Upper lobe of right lung (tissue), 1 donor: ENCODE results near the gene PROC. TPM values are rescaled to one million over a fixed set of nuclear protein-coding genes. Genes with fewer than 3 reads are reported as not detected.

ENCODE experiments used
- ATAC-seq: fragments of 200-7000 bp; cut with Tn5 transposase; one replicate; pipeline ENCODE4 v1.9.1; 2020; ENCODE audit warnings: mild to moderate bottlenecking, moderate library complexity
- DNase-seq: peaks from one replicate; pipeline ENCODE4 v3.0.0-alpha.2; 2020
- H3K27ac ChIP-seq: fragments of 200-600 bp; one replicate; pipeline ENCODE4 v1.8.0; 2022
- H3K27me3 ChIP-seq: fragments of 200-600 bp; one replicate; pipeline ENCODE4 v1.8.0; 2022; ENCODE audit warnings: mild to moderate bottlenecking
- H3K36me3 ChIP-seq: fragments of 200-600 bp; one replicate; pipeline ENCODE4 v1.8.0; 2022
- H3K4me1 ChIP-seq: fragments of 200-600 bp; one replicate; pipeline ENCODE4 v1.8.0; 2022
- H3K4me3 ChIP-seq: fragments of 200-600 bp; one replicate; pipeline ENCODE4 v1.8.0; 2022; ENCODE audit warnings: mild to moderate bottlenecking
- H3K9me3 ChIP-seq: fragments of 200-600 bp; one replicate; pipeline ENCODE4 v1.8.0; 2022
- intact Hi-C: fragments of 100-400 bp; cut with DNase I; formaldehyde crosslinking; loops from one replicate; pipeline ENCODE4 v1.11.0; 2022
- total RNA-seq: library from RNA; stranded (reverse); fragmentation: NEBNext Ultra II Directional; extraction: Animal tissue kit (Norgen Biotek cat#: 25700); gene quantifications from one replicate; pipeline ENCODE4 v1.2.1, GENCODE V29; 2021
- TF ChIP-seq, protein P1 (sequence below): fragments of 200-600 bp; IDR thresholded peaks from one replicate; pipeline ENCODE4 v1.8.0; 2022; ENCODE audit warnings: antibody characterized with exemption
- donor health status: DM: no; HTN: yes; CAD: no; lungs with severe emphysema.

Gene PROC
- total RNA-seq, 1 donor from 2014 or later: not detected

DNA sequence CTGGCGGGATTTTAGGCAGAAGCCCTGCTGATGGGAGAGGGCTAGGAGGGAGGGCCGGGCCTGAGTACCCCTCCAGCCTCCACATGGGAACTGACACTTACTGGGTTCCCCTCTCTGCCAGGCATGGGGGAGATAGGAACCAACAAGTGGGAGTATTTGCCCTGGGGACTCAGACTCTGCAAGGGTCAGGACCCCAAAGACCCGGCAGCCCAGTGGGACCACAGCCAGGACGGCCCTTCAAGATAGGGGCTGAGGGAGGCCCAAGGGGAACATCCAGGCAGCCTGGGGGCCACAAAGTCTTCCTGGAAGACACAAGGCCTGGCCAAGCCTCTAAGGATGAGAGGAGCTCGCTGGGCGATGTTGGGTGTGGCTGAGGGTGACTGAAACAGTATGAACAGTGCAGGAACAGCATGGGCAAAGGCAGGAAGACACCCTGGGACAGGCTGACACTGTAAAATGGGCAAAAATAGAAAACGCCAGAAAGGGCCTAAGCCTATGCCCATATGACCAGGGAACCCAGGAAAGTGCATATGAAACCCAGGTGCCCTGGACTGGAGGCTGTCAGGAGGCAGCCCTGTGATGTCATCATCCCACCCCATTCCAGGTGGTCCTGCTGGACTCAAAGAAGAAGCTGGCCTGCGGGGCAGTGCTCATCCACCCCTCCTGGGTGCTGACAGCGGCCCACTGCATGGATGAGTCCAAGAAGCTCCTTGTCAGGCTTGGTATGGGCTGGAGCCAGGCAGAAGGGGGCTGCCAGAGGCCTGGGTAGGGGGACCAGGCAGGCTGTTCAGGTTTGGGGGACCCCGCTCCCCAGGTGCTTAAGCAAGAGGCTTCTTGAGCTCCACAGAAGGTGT, 8.5 kb downstream of the PROC start:
- no peak for ATAC-seq
- no peaks in the 10 kb centered on the region for H3K36me3 ChIP-seq
- peaks cover 20% of the 10 kb centered on the region for H3K27me3 ChIP-seq
- no peak for DNase-seq
- intact Hi-C loops: no loop called here
- H3K9me3 ChIP-seq: no peaks in the 10 kb centered on the region
- H3K27ac ChIP-seq: no peak overlapping the region
- H3K4me3 ChIP-seq: no peak overlapping the region
- peaks cover 12% of the 10 kb centered on the region for H3K4me1 ChIP-seq
- TF ChIP-seq, protein P1, sequence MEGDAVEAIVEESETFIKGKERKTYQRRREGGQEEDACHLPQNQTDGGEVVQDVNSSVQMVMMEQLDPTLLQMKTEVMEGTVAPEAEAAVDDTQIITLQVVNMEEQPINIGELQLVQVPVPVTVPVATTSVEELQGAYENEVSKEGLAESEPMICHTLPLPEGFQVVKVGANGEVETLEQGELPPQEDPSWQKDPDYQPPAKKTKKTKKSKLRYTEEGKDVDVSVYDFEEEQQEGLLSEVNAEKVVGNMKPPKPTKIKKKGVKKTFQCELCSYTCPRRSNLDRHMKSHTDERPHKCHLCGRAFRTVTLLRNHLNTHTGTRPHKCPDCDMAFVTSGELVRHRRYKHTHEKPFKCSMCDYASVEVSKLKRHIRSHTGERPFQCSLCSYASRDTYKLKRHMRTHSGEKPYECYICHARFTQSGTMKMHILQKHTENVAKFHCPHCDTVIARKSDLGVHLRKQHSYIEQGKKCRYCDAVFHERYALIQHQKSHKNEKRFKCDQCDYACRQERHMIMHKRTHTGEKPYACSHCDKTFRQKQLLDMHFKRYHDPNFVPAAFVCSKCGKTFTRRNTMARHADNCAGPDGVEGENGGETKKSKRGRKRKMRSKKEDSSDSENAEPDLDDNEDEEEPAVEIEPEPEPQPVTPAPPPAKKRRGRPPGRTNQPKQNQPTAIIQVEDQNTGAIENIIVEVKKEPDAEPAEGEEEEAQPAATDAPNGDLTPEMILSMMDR: no peak

DNA sequence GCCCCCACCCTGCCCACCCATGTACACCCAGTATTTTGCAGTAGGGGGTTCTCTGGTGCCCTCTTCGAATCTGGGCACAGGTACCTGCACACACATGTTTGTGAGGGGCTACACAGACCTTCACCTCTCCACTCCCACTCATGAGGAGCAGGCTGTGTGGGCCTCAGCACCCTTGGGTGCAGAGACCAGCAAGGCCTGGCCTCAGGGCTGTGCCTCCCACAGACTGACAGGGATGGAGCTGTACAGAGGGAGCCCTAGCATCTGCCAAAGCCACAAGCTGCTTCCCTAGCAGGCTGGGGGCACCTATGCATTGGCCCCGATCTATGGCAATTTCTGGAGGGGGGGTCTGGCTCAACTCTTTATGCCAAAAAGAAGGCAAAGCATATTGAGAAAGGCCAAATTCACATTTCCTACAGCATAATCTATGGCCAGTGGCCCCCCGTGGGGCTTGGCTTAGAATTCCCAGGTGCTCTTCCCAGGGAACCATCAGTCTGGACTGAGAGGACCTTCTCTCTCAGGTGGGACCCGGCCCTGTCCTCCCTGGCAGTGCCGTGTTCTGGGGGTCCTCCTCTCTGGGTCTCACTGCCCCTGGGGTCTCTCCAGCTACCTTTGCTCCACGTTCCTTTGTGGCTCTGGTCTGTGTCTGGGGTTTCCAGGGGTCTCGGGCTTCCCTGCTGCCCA, 9.3 kb downstream of the PROC start:
- no peak for ATAC-seq
- Histone ChIP-seq H3K27me3 (peaks cover 13% of the 10 kb centered on the region), H3K36me3 (no peaks in the 10 kb centered on the region), H3K4me3 (no peak overlapping the region), H3K4me1 (peaks cover 12% of the 10 kb centered on the region), H3K27ac (no peak overlapping the region), H3K9me3 (no peaks in the 10 kb centered on the region)
- no peak for DNase-seq
- intact Hi-C loops: no loop called here
- TF ChIP-seq, protein P1: no peak

DNA sequence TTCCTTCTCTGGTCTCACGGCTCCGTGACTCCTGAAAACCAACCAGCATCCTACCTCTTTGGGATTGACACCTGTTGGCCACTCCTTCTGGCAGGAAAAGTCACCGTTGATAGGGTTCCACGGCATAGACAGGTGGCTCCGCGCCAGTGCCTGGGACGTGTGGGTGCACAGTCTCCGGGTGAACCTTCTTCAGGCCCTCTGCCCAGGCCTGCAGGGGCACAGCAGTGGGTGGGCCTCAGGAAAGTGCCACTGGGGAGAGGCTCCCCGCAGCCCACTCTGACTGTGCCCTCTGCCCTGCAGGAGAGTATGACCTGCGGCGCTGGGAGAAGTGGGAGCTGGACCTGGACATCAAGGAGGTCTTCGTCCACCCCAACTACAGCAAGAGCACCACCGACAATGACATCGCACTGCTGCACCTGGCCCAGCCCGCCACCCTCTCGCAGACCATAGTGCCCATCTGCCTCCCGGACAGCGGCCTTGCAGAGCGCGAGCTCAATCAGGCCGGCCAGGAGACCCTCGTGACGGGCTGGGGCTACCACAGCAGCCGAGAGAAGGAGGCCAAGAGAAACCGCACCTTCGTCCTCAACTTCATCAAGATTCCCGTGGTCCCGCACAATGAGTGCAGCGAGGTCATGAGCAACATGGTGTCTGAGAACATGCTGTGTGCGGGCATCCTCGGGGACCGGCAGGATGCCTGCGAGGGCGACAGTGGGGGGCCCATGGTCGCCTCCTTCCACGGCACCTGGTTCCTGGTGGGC, 10.0 kb downstream of the PROC start:
- H3K4me1 ChIP-seq: peaks cover 7% of the 10 kb centered on the region
- no peaks in the 10 kb centered on the region for H3K9me3 ChIP-seq
- H3K4me3 ChIP-seq: no peak overlapping the region
- DNase-seq (peak; percentile 60), ATAC-seq (no peak)
- intact Hi-C loops: no loop called here
- TF ChIP-seq, protein P1: no peak
- no peak overlapping the region for H3K27ac ChIP-seq
- H3K36me3 ChIP-seq: no peaks in the 10 kb centered on the region
- H3K27me3 ChIP-seq: peaks cover 6% of the 10 kb centered on the region

DNA sequence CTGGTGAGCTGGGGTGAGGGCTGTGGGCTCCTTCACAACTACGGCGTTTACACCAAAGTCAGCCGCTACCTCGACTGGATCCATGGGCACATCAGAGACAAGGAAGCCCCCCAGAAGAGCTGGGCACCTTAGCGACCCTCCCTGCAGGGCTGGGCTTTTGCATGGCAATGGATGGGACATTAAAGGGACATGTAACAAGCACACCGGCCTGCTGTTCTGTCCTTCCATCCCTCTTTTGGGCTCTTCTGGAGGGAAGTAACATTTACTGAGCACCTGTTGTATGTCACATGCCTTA, 10.5 kb downstream of the PROC start:
- Histone ChIP-seq H3K27ac (no peak overlapping the region), H3K4me3 (no peak overlapping the region), H3K36me3 (no peaks in the 10 kb centered on the region), H3K4me1 (peaks cover 2% of the 10 kb centered on the region), H3K9me3 (no peaks in the 10 kb centered on the region), H3K27me3 (peaks cover under 1% of the 10 kb centered on the region)
- TF ChIP-seq, protein P1: no peak
- intact Hi-C loops: no loop called here
- no peak for DNase-seq
- no peak for ATAC-seq

DNA sequence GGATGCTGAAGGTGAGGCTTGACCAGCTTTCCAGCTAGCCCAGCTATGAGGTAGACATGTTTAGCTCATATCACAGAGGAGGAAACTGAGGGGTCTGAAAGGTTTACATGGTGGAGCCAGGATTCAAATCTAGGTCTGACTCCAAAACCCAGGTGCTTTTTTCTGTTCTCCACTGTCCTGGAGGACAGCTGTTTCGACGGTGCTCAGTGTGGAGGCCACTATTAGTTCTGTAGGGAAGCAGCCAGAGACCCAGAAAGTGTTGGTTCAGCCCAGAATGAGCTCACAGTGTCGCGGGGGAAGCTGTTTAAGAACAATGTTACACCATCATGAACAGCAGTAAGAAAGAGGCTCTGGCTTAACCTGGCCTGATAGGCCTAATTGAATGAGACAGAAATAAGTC, 11.1 kb downstream of the PROC start:
- no peak overlapping the region for H3K4me3 ChIP-seq
- DNase-seq: no peak
- intact Hi-C loops: no loop called here
- TF ChIP-seq, protein P1: no peak
- H3K27ac ChIP-seq: no peak overlapping the region
- H3K9me3 ChIP-seq: no peaks in the 10 kb centered on the region
- no peaks in the 10 kb centered on the region for H3K27me3 ChIP-seq
- ATAC-seq: no peak
- no peaks in the 10 kb centered on the region for H3K36me3 ChIP-seq
- H3K4me1 ChIP-seq: no peaks in the 10 kb centered on the region
